ENCODE measurements around the gene PRR36.
"Not testable (repeated sequence)": the region's sequence is repeated elsewhere in the genome, so short reads cannot be mapped to it uniquely, and the experiment has no call there.

Gene PRR36

GRCh38 chr19:7897292-7897691, 23.1 kb upstream of the PRR36 start:
- DNase-seq = no peak

- DNase-seq = no peak
Measured at GRCh38 chr19:7895565-7895964, 21.4 kb upstream of the PRR36 start.

- no peak for DNase-seq
Measured at GRCh38 chr19:7894612-7895309, 20.6 kb upstream of the PRR36 start.

- not testable (repeated sequence) for DNase-seq
Measured at GRCh38 chr19:7893362-7894101, 19.3 kb upstream of the PRR36 start.

- DNase-seq = no peak
Measured at GRCh38 chr19:7888826-7889217, 14.6 kb upstream of the PRR36 start.

- peak; percentile 48 for DNase-seq
Measured at GRCh38 chr19:7888145-7888825, 14.1 kb upstream of the PRR36 start, which contains the start of gene LRRC8E. Gene LRRC8E, plus strand, starts transcription at chr19:7888510. Its CDS starts 7,094 bp downstream, at chr19:7895604.

- no peak for DNase-seq
Measured at GRCh38 chr19:7887408-7888144, 13.4 kb upstream of the PRR36 start.

- no peak for DNase-seq
Measured at GRCh38 chr19:7885818-7886217, 11.6 kb upstream of the PRR36 start.

- no peak for DNase-seq
Measured at GRCh38 chr19:7883796-7884570, 9.8 kb upstream of the PRR36 start.

GRCh38 chr19:7883105-7883504, 8.9 kb upstream of the PRR36 start:
- no peak for DNase-seq

- DNase-seq = no peak
Measured at GRCh38 chr19:7881910-7882309, 7.7 kb upstream of the PRR36 start.

GRCh38 chr19:7879836-7880235, 5.6 kb upstream of the PRR36 start:
- no peak for DNase-seq

GRCh38 chr19:7879111-7879807, 5.1 kb upstream of the PRR36 start:
- no peak for DNase-seq

GRCh38 chr19:7877249-7877836, 3.2 kb upstream of the PRR36 start:
- DNase-seq = no peak

- no peak for DNase-seq
Measured at GRCh38 chr19:7874897-7875273, 695 bp upstream of the PRR36 start.

GRCh38 chr19:7873304-7874075, 700 bp downstream of the PRR36 start:
- no peak for DNase-seq

GRCh38 chr19:7872306-7873204, 1.6 kb downstream of the PRR36 start:
- DNase-seq = no peak

- peak; percentile 70 for DNase-seq
Measured at GRCh38 chr19:7871437-7872305, 2.5 kb downstream of the PRR36 start.
